Common myeloid progenitor, CD34-positive (primary cell): Measurements from ENCODE around the gene ZFY. TPM values are rescaled to one million over a fixed set of nuclear protein-coding genes. Genes with fewer than 3 reads are reported as not detected.
A peak's percentile ranks its signal among the peaks of the same experiment; 100 is the strongest.

Experiments used
- CTCF ChIA-PET: fragments of 350-600 bp; sonication (Branson Sonifier 250); formaldehyde crosslinking; loops from one replicate; lab custom pipeline; 2021; ENCODE audit warnings: antibody characterized with exemption; lab: Charles Lee
- POLR2A ChIA-PET: fragments of 350-600 bp; sonication (Branson Sonifier 250); formaldehyde crosslinking; loops from one replicate; lab custom pipeline; 2021; ENCODE audit warnings: antibody characterized with exemption; lab: Charles Lee
- DNase-seq, 3 donors: peaks; one replicate each; pipeline versions ENCODE4 v3.0.0 to v3.0.0-alpha.2; 2013
- H3K27ac ChIP-seq, 2 experiments: 1 replicate in 1 of 2; 2 replicates in 1 of 2; pipeline ENCODE4 v1.7.0; 2013; ENCODE audit warnings: inconsistent platforms in 2 of 2, low read length in 2 of 2, mild to moderate bottlenecking in 2 of 2, low read depth in 1 of 2, moderate library complexity in 1 of 2; ENCODE audit not compliant: severe bottlenecking in 2 of 2, insufficient read depth in 1 of 2, poor library complexity in 1 of 2
- H3K27me3 ChIP-seq, 5 experiments: replicated peaks in 2 of 5; 1 replicate in 3 of 5; 2 replicates in 2 of 5; pipeline versions ENCODE4 v1.6.1 to v1.7.0; 2013; ENCODE audit warnings: low read length in 4 of 5, mild to moderate bottlenecking in 2 of 5, moderate library complexity in 2 of 5, inconsistent platforms in 1 of 5; ENCODE audit not compliant: insufficient read depth in 5 of 5, control insufficient read depth in 4 of 5
- H3K36me3 ChIP-seq, 4 experiments: 1 replicate in 2 of 4; 2 replicates in 2 of 4; pipeline versions ENCODE4 v1.6.1 to v1.7.0; 2013; ENCODE audit warnings: low read length in 3 of 4, control low read depth in 1 of 4, mild to moderate bottlenecking in 1 of 4; ENCODE audit not compliant: control insufficient read depth in 4 of 4, insufficient read depth in 4 of 4
- H3K4me1 ChIP-seq, 4 experiments: 1 replicate in 3 of 4; 2 replicates in 1 of 4; pipeline versions ENCODE4 v1.6.1 to v1.7.1; 2013; ENCODE audit warnings: low read length in 3 of 4, mild to moderate bottlenecking in 3 of 4, control low read depth in 1 of 4, inconsistent platforms in 1 of 4, moderate library complexity in 1 of 4; ENCODE audit not compliant: control insufficient read depth in 4 of 4, insufficient read depth in 4 of 4; ENCODE audit errors: control extremely low read depth in 1 of 4
- H3K4me3 ChIP-seq, 7 experiments: 1 replicate in 4 of 7; 2 replicates in 3 of 7; pipeline versions ENCODE4 v1.5.1 to v1.7.0; 2013; ENCODE audit warnings: mild to moderate bottlenecking in 7 of 7, low read length in 6 of 7, moderate library complexity in 6 of 7, inconsistent platforms in 2 of 7, low read depth in 2 of 7, control low read depth in 1 of 7; ENCODE audit not compliant: insufficient read depth in 4 of 7, control insufficient read depth in 1 of 7; ENCODE audit errors: extremely low read depth in 1 of 7
- H3K9me3 ChIP-seq, 5 experiments: 1 replicate in 4 of 5; 2 replicates in 1 of 5; pipeline versions ENCODE4 v1.6.1 to v1.7.1; 2013; ENCODE audit warnings: low read length in 4 of 5, mild to moderate bottlenecking in 2 of 5, inconsistent platforms in 1 of 5, low read depth in 1 of 5, moderate library complexity in 1 of 5; ENCODE audit not compliant: control insufficient read depth in 4 of 5, insufficient read depth in 2 of 5; ENCODE audit errors: control extremely low read depth in 1 of 5
- WGBS: methylation state at CpG from one replicate; pipeline ENCODE4 v1.1.5; 2013; ENCODE audit not compliant: insufficient coverage; 5-methylcytosine and 5-hydroxymethylcytosine counted together
- polyA plus RNA-seq: library from polyadenylated mRNA; unstranded; fragments of 120-200 nt; gene quantifications from one replicate; pipeline ENCODE4 v1.2.1, GENCODE V29; 2013

Gene ZFY
- not detected for polyA plus RNA-seq

- Histone ChIP-seq H3K27ac (no peak within 1 kb of the TSS), H3K4me1 (peaks cover 0 to 20% (median 0%) of the 10 kb centered on the region in 4 experiments), H3K27me3 (no peaks in the 10 kb centered on the region), H3K9me3 (no peaks in the 10 kb centered on the region), H3K36me3 (no peaks in the 10 kb centered on the region), H3K4me3 (peak within 1 kb of the TSS in 3 of 7 experiments; percentile 39 to 83 (median 75))
- ChIA-PET POLR2A (interaction anchor here (1.0 kb wide), 1 partner anchor 15 kb away, joined by 4 read pairs; no protein-coding TSS in a partner anchor), CTCF (no interaction called here)
- no CpG with 5 or more reads among the region's 91 CpGs for WGBS
- DNase-seq, result peak in 1 of 3 donors; percentile 72
Measured at GRCh38 chrY:2934861-2935715, at the start of gene ZFY. Gene ZFY, plus strand, starts transcription at chrY:2935381. Its CDS starts 18,556 bp downstream, at chrY:2953937.

- Histone ChIP-seq H3K36me3 (no peaks in the 10 kb centered on the region), H3K27ac (no peak overlapping the region), H3K4me1 (no peaks in the 10 kb centered on the region), H3K9me3 (peaks cover 0 to 13% (median 0%) of the 10 kb centered on the region in 5 experiments), H3K4me3 (no peak overlapping the region), H3K27me3 (no peaks in the 10 kb centered on the region)
- DNase-seq, result no peak
- no CpG with 5 or more reads among the region's 3 CpGs for WGBS
- POLR2A ChIA-PET, result no interaction called here
- CTCF ChIA-PET, result no interaction called here
Measured at GRCh38 chrY:2885880-2886279, 49.3 kb upstream of the ZFY start.

- Histone ChIP-seq H3K36me3 (no peaks in the 10 kb centered on the region), H3K9me3 (peaks cover 0 to 13% (median 0%) of the 10 kb centered on the region in 5 experiments), H3K27me3 (no peaks in the 10 kb centered on the region), H3K4me3 (no peak overlapping the region), H3K4me1 (no peaks in the 10 kb centered on the region), H3K27ac (no peak overlapping the region)
- CTCF ChIA-PET, result no interaction called here
- no peak for DNase-seq
- POLR2A ChIA-PET, result no interaction called here
- no CpG with 5 or more reads among the region's 5 CpGs for WGBS
Measured at GRCh38 chrY:2887386-2887785, 47.8 kb upstream of the ZFY start.

GRCh38 chrY:2887955-2888354, 47.2 kb upstream of the ZFY start:
- ChIA-PET POLR2A (no interaction called here), CTCF (no interaction called here)
- Histone ChIP-seq H3K4me1 (no peaks in the 10 kb centered on the region), H3K36me3 (no peaks in the 10 kb centered on the region), H3K27ac (no peak overlapping the region), H3K27me3 (no peaks in the 10 kb centered on the region), H3K4me3 (no peak overlapping the region), H3K9me3 (peaks cover 0 to 13% (median 0%) of the 10 kb centered on the region in 5 experiments)
- no peak for DNase-seq
- no CpG with 5 or more reads among the region's 3 CpGs for WGBS

- Histone ChIP-seq H3K9me3 (no peaks in the 10 kb centered on the region), H3K27me3 (no peaks in the 10 kb centered on the region), H3K4me3 (no peak overlapping the region), H3K36me3 (no peaks in the 10 kb centered on the region), H3K4me1 (no peaks in the 10 kb centered on the region), H3K27ac (no peak overlapping the region)
- DNase-seq, result no peak
- no CpG with 5 or more reads among the region's 1 CpG for WGBS
- CTCF ChIA-PET, result no interaction called here
- POLR2A ChIA-PET, result no interaction called here
Measured at GRCh38 chrY:2893471-2893870, 41.7 kb upstream of the ZFY start.

- H3K27me3 ChIP-seq, result no peaks in the 10 kb centered on the region
- no peaks in the 10 kb centered on the region for H3K36me3 ChIP-seq
- H3K4me3 ChIP-seq, result no peak overlapping the region
- H3K4me1 ChIP-seq, result no peaks in the 10 kb centered on the region
- ChIA-PET POLR2A (no interaction called here), CTCF (no interaction called here)
- H3K27ac ChIP-seq, result no peak overlapping the region
- H3K9me3 ChIP-seq, result no peaks in the 10 kb centered on the region
- no CpG with 5 or more reads among the region's 2 CpGs for WGBS
- DNase-seq, result no peak
Measured at GRCh38 chrY:2896050-2896449, 39.1 kb upstream of the ZFY start.

- CTCF ChIA-PET, result no interaction called here
- Histone ChIP-seq H3K4me1 (no peaks in the 10 kb centered on the region), H3K4me3 (no peak overlapping the region), H3K9me3 (peaks cover 0 to 2% (median 0%) of the 10 kb centered on the region in 5 experiments), H3K36me3 (no peaks in the 10 kb centered on the region), H3K27ac (no peak overlapping the region), H3K27me3 (no peaks in the 10 kb centered on the region)
- DNase-seq, result no peak
- POLR2A ChIA-PET, result no interaction called here
- WGBS, result no CpG with 5 or more reads among the region's 1 CpG
Measured at GRCh38 chrY:2907356-2907755, 27.8 kb upstream of the ZFY start.
